ENCODE data around the gene ZBTB12. TPM values are rescaled to one million over a fixed set of nuclear protein-coding genes. Genes with fewer than 3 reads are reported as not detected.

Gene ZBTB12
- total and polyA plus RNA-seq, 2 of the 13 experiments (the other 11 are each of a cell fraction or from before 2014, with no cell fraction given): 4.8 to 6.0 TPM

DNA sequence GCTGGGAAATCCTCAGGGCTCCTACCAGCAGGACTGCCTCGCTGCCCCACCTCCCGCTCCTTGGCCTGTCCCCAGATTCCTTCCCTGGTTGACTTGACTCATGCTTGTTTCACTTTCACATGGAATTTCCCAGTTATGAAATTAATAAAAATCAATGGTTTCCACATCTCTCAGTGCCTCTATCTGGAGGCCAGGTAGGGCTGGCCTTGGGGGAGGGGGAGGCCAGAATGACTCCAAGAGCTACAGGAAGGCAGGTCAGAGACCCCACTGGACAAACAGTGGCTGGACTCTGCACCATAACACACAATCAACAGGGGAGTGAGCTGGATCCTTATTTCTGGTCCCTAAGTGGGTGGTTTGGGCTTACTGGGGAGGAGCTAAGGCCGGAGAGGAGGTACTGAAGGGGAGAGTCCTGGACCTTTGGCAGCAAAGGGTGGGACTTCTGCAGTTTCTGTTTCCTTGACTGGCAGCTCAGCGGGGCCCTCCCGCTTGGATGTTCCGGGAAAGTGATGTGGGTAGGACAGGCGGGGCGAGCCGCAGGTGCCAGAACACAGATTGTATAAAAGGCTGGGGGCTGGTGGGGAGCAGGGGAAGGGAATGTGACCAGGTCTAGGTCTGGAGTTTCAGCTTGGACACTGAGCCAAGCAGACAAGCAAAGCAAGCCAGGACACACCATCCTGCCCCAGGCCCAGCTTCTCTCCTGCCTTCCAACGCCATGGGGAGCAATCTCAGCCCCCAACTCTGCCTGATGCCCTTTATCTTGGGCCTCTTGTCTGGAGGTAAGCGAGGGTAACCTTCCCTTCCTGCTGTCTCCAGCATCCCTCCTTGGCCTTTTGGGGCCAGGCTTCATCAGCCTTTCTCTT lies 43.9 kb upstream of the ZBTB12 start, which contains the start of gene CFB (continued):
- TF ChIP-seq, protein P1, sequence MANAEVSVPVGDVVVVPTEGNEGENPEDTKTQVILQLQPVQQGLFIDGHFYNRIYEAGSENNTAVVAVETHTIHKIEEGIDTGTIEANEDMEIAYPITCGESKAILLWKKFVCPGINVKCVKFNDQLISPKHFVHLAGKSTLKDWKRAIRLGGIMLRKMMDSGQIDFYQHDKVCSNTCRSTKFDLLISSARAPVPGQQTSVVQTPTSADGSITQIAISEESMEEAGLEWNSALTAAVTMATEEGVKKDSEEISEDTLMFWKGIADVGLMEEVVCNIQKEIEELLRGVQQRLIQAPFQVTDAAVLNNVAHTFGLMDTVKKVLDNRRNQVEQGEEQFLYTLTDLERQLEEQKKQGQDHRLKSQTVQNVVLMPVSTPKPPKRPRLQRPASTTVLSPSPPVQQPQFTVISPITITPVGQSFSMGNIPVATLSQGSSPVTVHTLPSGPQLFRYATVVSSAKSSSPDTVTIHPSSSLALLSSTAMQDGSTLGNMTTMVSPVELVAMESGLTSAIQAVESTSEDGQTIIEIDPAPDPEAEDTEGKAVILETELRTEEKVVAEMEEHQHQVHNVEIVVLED (CRISPR knock-in tag; IDR thresholded peaks at IDR 0.05; ENCODE audit: borderline replicate concordance): peak; percentile 62; the same call in 1 of the 2 replicates
- TF ChIP-seq, protein P2, sequence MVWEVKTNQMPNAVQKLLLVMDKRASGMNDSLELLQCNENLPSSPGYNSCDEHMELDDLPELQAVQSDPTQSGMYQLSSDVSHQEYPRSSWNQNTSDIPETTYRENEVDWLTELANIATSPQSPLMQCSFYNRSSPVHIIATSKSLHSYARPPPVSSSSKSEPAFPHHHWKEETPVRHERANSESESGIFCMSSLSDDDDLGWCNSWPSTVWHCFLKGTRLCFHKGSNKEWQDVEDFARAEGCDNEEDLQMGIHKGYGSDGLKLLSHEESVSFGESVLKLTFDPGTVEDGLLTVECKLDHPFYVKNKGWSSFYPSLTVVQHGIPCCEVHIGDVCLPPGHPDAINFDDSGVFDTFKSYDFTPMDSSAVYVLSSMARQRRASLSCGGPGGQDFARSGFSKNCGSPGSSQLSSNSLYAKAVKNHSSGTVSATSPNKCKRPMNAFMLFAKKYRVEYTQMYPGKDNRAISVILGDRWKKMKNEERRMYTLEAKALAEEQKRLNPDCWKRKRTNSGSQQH (CRISPR knock-in tag; IDR thresholded peaks at IDR 0.05; ENCODE audit: low read depth): peak; percentile 79
- TF ChIP-seq JARID2 (CRISPR knock-in tag; IDR thresholded peaks at IDR 0.05; ENCODE audit: insufficient replicate concordance): peak; percentile 36
- TF ChIP-seq SKI (IDR thresholded peaks at IDR 0.05; ENCODE audit: partially characterized antibody): peak; percentile 78
- TF ChIP-seq U2AF2 (IDR thresholded peaks at IDR 0.05; ENCODE audit: low read depth, low read length): 0 out of 2 replicates have a peak, but pooled peaks have one; percentile 26
- TF ChIP-seq ZNF296 (CRISPR knock-in tag; conservative IDR thresholded peaks at IDR 0.05): 0 out of 2 replicates have a peak, but pooled peaks have one; percentile 11
- peak; percentile 89 for TF ChIP-seq PRPF4 (IDR thresholded peaks at IDR 0.05; ENCODE audit: low read depth, low read length, poor library complexity, severe bottlenecking)
- TF ChIP-seq ZNF777 (CRISPR knock-in tag; IDR thresholded peaks at IDR 0.05): peak; percentile 34; the same call in 1 of the 2 replicates
- TF ChIP-seq, protein P3, sequence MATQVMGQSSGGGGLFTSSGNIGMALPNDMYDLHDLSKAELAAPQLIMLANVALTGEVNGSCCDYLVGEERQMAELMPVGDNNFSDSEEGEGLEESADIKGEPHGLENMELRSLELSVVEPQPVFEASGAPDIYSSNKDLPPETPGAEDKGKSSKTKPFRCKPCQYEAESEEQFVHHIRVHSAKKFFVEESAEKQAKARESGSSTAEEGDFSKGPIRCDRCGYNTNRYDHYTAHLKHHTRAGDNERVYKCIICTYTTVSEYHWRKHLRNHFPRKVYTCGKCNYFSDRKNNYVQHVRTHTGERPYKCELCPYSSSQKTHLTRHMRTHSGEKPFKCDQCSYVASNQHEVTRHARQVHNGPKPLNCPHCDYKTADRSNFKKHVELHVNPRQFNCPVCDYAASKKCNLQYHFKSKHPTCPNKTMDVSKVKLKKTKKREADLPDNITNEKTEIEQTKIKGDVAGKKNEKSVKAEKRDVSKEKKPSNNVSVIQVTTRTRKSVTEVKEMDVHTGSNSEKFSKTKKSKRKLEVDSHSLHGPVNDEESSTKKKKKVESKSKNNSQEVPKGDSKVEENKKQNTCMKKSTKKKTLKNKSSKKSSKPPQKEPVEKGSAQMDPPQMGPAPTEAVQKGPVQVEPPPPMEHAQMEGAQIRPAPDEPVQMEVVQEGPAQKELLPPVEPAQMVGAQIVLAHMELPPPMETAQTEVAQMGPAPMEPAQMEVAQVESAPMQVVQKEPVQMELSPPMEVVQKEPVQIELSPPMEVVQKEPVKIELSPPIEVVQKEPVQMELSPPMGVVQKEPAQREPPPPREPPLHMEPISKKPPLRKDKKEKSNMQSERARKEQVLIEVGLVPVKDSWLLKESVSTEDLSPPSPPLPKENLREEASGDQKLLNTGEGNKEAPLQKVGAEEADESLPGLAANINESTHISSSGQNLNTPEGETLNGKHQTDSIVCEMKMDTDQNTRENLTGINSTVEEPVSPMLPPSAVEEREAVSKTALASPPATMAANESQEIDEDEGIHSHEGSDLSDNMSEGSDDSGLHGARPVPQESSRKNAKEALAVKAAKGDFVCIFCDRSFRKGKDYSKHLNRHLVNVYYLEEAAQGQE (IDR thresholded peaks at IDR 0.05; ENCODE audit: borderline replicate concordance in 1 of 2, low read depth in 1 of 2, low read length in 2 of 2): peak in 1 of 2 experiments; percentile 74; a peak in 1 of 4 replicates
- TF ChIP-seq SPEN (CRISPR knock-in tag; IDR thresholded peaks at IDR 0.05; ENCODE audit: low read depth): peak; percentile 73
- TF ChIP-seq FOXA3 (CRISPR knock-in tag; IDR thresholded peaks at IDR 0.05): peak; percentile 96
- TF ChIP-seq, protein P4, sequence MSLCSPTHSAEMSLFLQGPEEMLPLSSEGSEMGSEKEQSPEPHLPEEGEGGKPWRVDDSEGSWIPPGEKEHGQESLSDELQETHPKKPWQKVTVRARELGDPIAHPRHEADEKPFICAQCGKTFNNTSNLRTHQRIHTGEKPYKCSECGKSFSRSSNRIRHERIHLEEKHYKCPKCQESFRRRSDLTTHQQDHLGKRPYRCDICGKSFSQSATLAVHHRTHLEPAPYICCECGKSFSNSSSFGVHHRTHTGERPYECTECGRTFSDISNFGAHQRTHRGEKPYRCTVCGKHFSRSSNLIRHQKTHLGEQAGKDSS (CRISPR knock-in tag; IDR thresholded peaks at IDR 0.05; ENCODE audit: borderline replicate concordance, low read depth): peak; percentile 76; the same call in 1 of the 2 replicates
- TF ChIP-seq NFYB (CRISPR knock-in tag; IDR thresholded peaks at IDR 0.05): peak; percentile 67
- TF ChIP-seq IRX3 (CRISPR knock-in tag; IDR thresholded peaks at IDR 0.05; ENCODE audit: borderline replicate concordance, low read depth): no peak
- TF ChIP-seq, protein P5, sequence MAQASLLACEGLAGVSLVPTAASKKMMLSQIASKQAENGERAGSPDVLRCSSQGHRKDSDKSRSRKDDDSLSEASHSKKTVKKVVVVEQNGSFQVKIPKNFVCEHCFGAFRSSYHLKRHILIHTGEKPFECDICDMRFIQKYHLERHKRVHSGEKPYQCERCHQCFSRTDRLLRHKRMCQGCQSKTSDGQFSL (CRISPR knock-in tag; IDR thresholded peaks at IDR 0.05): 0 out of 2 replicates have a peak, but pooled peaks have one; percentile 26
- TF ChIP-seq, protein P6, sequence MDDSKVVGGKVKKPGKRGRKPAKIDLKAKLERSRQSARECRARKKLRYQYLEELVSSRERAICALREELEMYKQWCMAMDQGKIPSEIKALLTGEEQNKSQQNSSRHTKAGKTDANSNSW (CRISPR knock-in tag; IDR thresholded peaks at IDR 0.05; ENCODE audit: borderline replicate concordance): peak; percentile 30; the same call in 1 of the 2 replicates

Measured in HepG2 (cell line).